DND-41 (cell line): ENCODE measurements around the gene ATG13.

Experiments
- ATAC-seq: fragments of 200-7000 bp; cut with Tn5 transposase; 3 replicates; pipeline ENCODE4 v1.9.1; 2021; ENCODE audit warnings: low read depth; ENCODE audit not compliant: insufficient read depth
- DNase-seq: peaks from one replicate; pipeline ENCODE4 v3.0.0-alpha.2; 2020
- H2AFZ ChIP-seq: 2 replicates; pipeline ENCODE4 v1.6.0; 2012; ENCODE audit warnings: low read depth, low read length
- H3K27ac ChIP-seq: 2 replicates; pipeline ENCODE4 v1.5.1; 2012; ENCODE audit warnings: low read length, inconsistent platforms
- H3K27me3 ChIP-seq: fragments of 200-600 bp; sonication (generic); 2 replicates; pipeline ENCODE4 v1.6.0; 2012; ENCODE audit warnings: low read length, mild to moderate bottlenecking, inconsistent platforms; ENCODE audit not compliant: insufficient read depth, poor library complexity
- H3K36me3 ChIP-seq: 2 replicates; pipeline ENCODE4 v1.5.1; 2012; ENCODE audit warnings: low read length, inconsistent platforms; ENCODE audit not compliant: insufficient read depth
- H3K4me1 ChIP-seq: 2 replicates; pipeline ENCODE4 v1.5.1; 2012; ENCODE audit warnings: mild to moderate bottlenecking, low read length; ENCODE audit not compliant: insufficient read depth
- H3K4me2 ChIP-seq: 2 replicates; pipeline ENCODE4 v1.6.0; 2012; ENCODE audit warnings: mild to moderate bottlenecking, moderate library complexity, low read length, inconsistent platforms; ENCODE audit not compliant: insufficient read depth
- H3K4me3 ChIP-seq, 2 experiments: fragments of 200-600 bp in 1 of 2; shearing (Covaris generic) in 1 of 2; 2 replicates each; pipeline ENCODE4 v1.5.1; 2012 to 2016; ENCODE audit warnings: inconsistent platforms in 2 of 2, low read length in 2 of 2, mild to moderate bottlenecking in 2 of 2, low read depth in 1 of 2, moderate library complexity in 1 of 2
- H3K79me2 ChIP-seq: 2 replicates; pipeline ENCODE4 v1.6.0; 2012; ENCODE audit warnings: low read length, inconsistent platforms; ENCODE audit not compliant: insufficient read depth
- H3K9ac ChIP-seq: 2 replicates; pipeline ENCODE4 v1.6.0; 2012; ENCODE audit warnings: low read depth, mild to moderate bottlenecking, inconsistent platforms, low read length, moderate library complexity
- H3K9me3 ChIP-seq: 2 replicates; pipeline ENCODE4 v1.5.1; 2012; ENCODE audit warnings: low read length, moderate library complexity, mild to moderate bottlenecking, inconsistent platforms; ENCODE audit not compliant: insufficient read depth, severe bottlenecking
- H4K20me1 ChIP-seq: 2 replicates; pipeline ENCODE4 v1.6.0; 2012; ENCODE audit warnings: low read length; ENCODE audit not compliant: insufficient read depth
- EZH2 ChIP-seq: IDR thresholded peaks from 3 replicates; pipeline ENCODE4 v1.6.1; 2012; ENCODE audit warnings: borderline replicate concordance, low read depth, mild to moderate bottlenecking, moderate library complexity, low read length, inconsistent platforms; ENCODE audit not compliant: severe bottlenecking
- TF ChIP-seq, protein P1 (sequence below): IDR thresholded peaks from 2 replicates; pipeline ENCODE4 v1.5.1; 2012; ENCODE audit warnings: borderline replicate concordance, low read length, moderate library complexity, mild to moderate bottlenecking; ENCODE audit not compliant: poor library complexity, severe bottlenecking; ENCODE audit errors: extremely low read depth

ATG13 gene

DNA sequence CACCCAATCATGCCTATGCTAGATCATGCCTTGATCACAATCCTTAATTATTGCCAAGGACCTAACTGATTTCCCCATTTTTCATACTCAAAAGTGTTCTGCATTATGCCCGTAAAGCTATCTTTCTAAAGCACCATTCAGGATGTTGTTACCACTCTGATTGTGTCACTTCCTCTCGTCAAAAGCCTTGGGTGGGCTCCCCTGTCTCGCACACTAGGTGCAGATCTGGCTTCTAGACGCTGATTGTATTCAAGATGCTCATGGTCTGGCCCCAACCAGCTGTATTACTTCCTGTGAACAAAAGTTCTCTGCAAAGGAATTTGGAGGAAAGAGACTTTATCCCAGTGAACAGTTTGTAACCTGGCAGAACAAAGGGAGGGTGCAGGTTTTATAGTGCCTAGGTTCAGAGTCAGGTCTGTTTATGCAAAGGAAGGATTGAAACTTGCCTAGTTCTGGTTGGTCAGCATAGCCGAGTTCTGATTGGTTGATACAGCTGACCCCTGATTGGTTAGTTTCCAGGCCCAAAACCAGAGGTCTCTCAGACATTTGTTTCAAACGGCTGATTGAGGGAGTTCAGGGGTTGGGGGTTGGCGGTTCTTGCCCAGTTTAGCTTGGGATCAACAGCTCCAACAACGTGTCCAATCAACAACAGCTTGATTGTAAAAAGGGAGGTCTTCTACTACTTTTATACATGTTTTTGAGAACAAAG is 25.4 kb downstream of the ATG13 start:
- Histone ChIP-seq H3K4me2 (no peak overlapping the region), H3K9me3 (no peaks in the 10 kb centered on the region), H3K79me2 (peaks cover 17% of the 10 kb centered on the region), H3K4me1 (no peaks in the 10 kb centered on the region), H3K27ac (no peak overlapping the region), H3K9ac (no peak overlapping the region), H2AFZ (no peak overlapping the region), H3K27me3 (no peaks in the 10 kb centered on the region), H3K4me3 (no peak overlapping the region), H3K36me3 (peaks cover 65% of the 10 kb centered on the region), H4K20me1 (0 out of 2 replicates have a peak, but pooled peaks cover 4% of the 10 kb centered on the region)
- DNase-seq: no peak
- no peak for ATAC-seq
- TF ChIP-seq, protein P1, sequence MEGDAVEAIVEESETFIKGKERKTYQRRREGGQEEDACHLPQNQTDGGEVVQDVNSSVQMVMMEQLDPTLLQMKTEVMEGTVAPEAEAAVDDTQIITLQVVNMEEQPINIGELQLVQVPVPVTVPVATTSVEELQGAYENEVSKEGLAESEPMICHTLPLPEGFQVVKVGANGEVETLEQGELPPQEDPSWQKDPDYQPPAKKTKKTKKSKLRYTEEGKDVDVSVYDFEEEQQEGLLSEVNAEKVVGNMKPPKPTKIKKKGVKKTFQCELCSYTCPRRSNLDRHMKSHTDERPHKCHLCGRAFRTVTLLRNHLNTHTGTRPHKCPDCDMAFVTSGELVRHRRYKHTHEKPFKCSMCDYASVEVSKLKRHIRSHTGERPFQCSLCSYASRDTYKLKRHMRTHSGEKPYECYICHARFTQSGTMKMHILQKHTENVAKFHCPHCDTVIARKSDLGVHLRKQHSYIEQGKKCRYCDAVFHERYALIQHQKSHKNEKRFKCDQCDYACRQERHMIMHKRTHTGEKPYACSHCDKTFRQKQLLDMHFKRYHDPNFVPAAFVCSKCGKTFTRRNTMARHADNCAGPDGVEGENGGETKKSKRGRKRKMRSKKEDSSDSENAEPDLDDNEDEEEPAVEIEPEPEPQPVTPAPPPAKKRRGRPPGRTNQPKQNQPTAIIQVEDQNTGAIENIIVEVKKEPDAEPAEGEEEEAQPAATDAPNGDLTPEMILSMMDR: no peak
- no peak for TF ChIP-seq EZH2

DNA sequence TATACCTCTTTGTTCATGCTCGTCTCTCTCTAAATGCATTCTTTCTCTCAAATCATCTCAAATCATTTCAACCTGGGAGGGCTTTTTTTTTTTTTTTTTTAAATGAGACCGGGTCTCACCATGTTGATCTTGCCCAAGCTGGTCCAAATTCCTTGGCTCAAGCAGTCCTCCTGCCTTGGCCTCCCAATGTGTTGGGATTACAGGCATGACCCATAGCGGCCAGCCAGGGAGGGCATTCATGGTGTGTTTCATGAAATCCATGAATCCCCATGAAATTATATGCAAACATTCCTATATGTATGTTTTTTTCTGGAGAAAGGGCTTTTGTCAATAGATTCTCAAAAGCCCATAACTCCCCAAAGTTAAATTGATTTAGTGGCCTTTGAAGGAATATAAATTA is 26.2 kb downstream of the ATG13 start:
- DNase-seq: no peak
- ATAC-seq: no peak
- Histone ChIP-seq H3K4me3 (no peak overlapping the region), H2AFZ (no peak overlapping the region), H3K27me3 (no peaks in the 10 kb centered on the region), H3K79me2 (peaks cover 14% of the 10 kb centered on the region), H3K9ac (no peak overlapping the region), H3K9me3 (no peaks in the 10 kb centered on the region), H3K4me1 (no peaks in the 10 kb centered on the region), H3K4me2 (no peak overlapping the region), H4K20me1 (0 out of 2 replicates have a peak, but pooled peaks cover 4% of the 10 kb centered on the region), H3K27ac (no peak overlapping the region), H3K36me3 (peaks cover 65% of the 10 kb centered on the region)
- TF ChIP-seq EZH2: no peak
- TF ChIP-seq, protein P1: no peak

DNA sequence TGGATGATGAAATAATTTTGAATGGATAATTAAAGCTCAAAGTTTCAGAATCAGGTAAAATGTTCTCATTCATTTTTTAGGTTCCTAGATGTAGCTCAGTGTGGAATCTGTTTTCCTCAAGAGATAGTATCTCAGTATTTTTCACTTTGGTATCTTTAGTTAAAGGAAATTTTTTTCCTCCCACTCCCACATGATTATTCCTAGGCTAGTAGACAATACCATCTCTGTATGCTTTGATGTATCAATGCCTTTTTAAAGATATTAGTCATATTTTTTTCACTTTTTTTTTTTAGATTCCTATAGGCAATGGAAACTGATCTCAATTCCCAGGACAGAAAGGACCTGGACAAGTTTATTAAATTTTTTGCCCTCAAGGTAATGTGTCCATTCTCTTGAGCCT is 26.6 kb downstream of the ATG13 start:
- no peaks in the 10 kb centered on the region for H3K27me3 ChIP-seq
- H3K36me3 ChIP-seq: peaks cover 67% of the 10 kb centered on the region
- H3K9ac ChIP-seq: no peak overlapping the region
- H3K27ac ChIP-seq: no peak overlapping the region
- peaks cover 13% of the 10 kb centered on the region for H3K79me2 ChIP-seq
- DNase-seq (no peak), ATAC-seq (no peak)
- H3K4me3 ChIP-seq: no peak overlapping the region
- no peaks in the 10 kb centered on the region for H3K9me3 ChIP-seq
- no peak overlapping the region for H3K4me2 ChIP-seq
- TF ChIP-seq, protein P1: no peak
- TF ChIP-seq EZH2: no peak
- H3K4me1 ChIP-seq: no peaks in the 10 kb centered on the region
- no peak overlapping the region for H2AFZ ChIP-seq
- H4K20me1 ChIP-seq: 0 out of 2 replicates have a peak, but pooled peaks cover 4% of the 10 kb centered on the region
